Mesenchymal stem cell (in vitro differentiated cells and primary cell): ENCODE data around the gene SPATA9.
"Not testable (repeated sequence)": the region's sequence is repeated elsewhere in the genome, so short reads cannot be mapped to it uniquely, and the experiment has no call there.

Source experiments
- DNase-seq: peaks from one replicate; pipeline ENCODE4 v3.0.0-alpha.2; 2013
- H2AFZ ChIP-seq: one replicate; pipeline ENCODE4 v1.6.1; 2013; ENCODE audit warnings: low read depth, mild to moderate bottlenecking, control low read depth, inconsistent platforms, low read length, moderate library complexity
- H2AK5ac ChIP-seq: 2 replicates; pipeline ENCODE4 v1.6.1; 2013; ENCODE audit warnings: low read length, moderate library complexity, mild to moderate bottlenecking, inconsistent platforms; ENCODE audit not compliant: severe bottlenecking
- H2BK120ac ChIP-seq: one replicate; pipeline ENCODE4 v1.6.1; 2013; ENCODE audit warnings: low read depth, mild to moderate bottlenecking, inconsistent platforms, low read length, moderate library complexity
- H2BK12ac ChIP-seq, 2 experiments: one replicate each; pipeline ENCODE4 v1.6.1; 2013; ENCODE audit warnings: inconsistent platforms in 2 of 2, low read length in 2 of 2, mild to moderate bottlenecking in 2 of 2, moderate library complexity in 2 of 2, control low read depth in 1 of 2
- H2BK15ac ChIP-seq: one replicate; pipeline ENCODE4 v1.6.1; 2013; ENCODE audit warnings: mild to moderate bottlenecking, low read depth, inconsistent platforms; ENCODE audit not compliant: poor library complexity, severe bottlenecking
- H2BK5ac ChIP-seq: 2 replicates; pipeline ENCODE4 v1.6.1; 2013; ENCODE audit warnings: low read depth, mild to moderate bottlenecking, low read length, control low read depth, inconsistent platforms; ENCODE audit not compliant: poor library complexity, severe bottlenecking
- H3K14ac ChIP-seq, 2 experiments: one replicate each; pipeline ENCODE4 v1.6.1; 2013; ENCODE audit warnings: inconsistent platforms in 2 of 2, low read length in 2 of 2, control low read depth in 1 of 2, mild to moderate bottlenecking in 1 of 2, moderate library complexity in 1 of 2
- H3K18ac ChIP-seq, 2 experiments: one replicate each; pipeline ENCODE4 v1.6.1; 2013; ENCODE audit warnings: inconsistent platforms in 2 of 2, low read length in 2 of 2, control low read depth in 1 of 2, low read depth in 1 of 2, mild to moderate bottlenecking in 1 of 2
- H3K23ac ChIP-seq, 2 experiments: one replicate each; pipeline ENCODE4 v1.6.1; 2013; ENCODE audit warnings: inconsistent platforms in 2 of 2, low read length in 2 of 2, mild to moderate bottlenecking in 2 of 2, moderate library complexity in 2 of 2, control low read depth in 1 of 2
- H3K27ac ChIP-seq: 2 replicates; pipeline ENCODE4 v1.5.1; 2013; ENCODE audit warnings: mild to moderate bottlenecking, moderate library complexity, low read length, control low read depth, inconsistent platforms; ENCODE audit not compliant: poor library complexity, severe bottlenecking
- H3K27me3 ChIP-seq, 2 experiments: 2 replicates each; pipeline versions ENCODE4 v1.6.1 to v1.7.0; 2013; ENCODE audit warnings: low read length in 2 of 2, mild to moderate bottlenecking in 2 of 2, moderate library complexity in 2 of 2, control low read depth in 1 of 2, inconsistent platforms in 1 of 2; ENCODE audit not compliant: control insufficient read depth in 1 of 2, insufficient read depth in 1 of 2
- H3K36me3 ChIP-seq, 2 experiments: 2 replicates each; pipeline versions ENCODE4 v1.6.1 to v1.7.0; 2013; ENCODE audit warnings: low read length in 2 of 2, control low read depth in 1 of 2, inconsistent platforms in 1 of 2, low read depth in 1 of 2, mild to moderate bottlenecking in 1 of 2; ENCODE audit not compliant: insufficient read depth in 2 of 2, control insufficient read depth in 1 of 2
- H3K4ac ChIP-seq, 2 experiments: one replicate each; pipeline ENCODE4 v1.6.1; 2013; ENCODE audit warnings: inconsistent platforms in 2 of 2, low read length in 2 of 2, mild to moderate bottlenecking in 2 of 2, moderate library complexity in 2 of 2, control low read depth in 1 of 2, low read depth in 1 of 2
- H3K4me1 ChIP-seq: 2 replicates; pipeline ENCODE4 v1.6.1; 2013; ENCODE audit warnings: low read depth, low read length, control low read depth; ENCODE audit not compliant: control insufficient read depth, insufficient read depth
- H3K4me2 ChIP-seq: 2 replicates; pipeline ENCODE4 v1.6.1; 2013; ENCODE audit warnings: low read length, mild to moderate bottlenecking, inconsistent platforms; ENCODE audit not compliant: poor library complexity, severe bottlenecking
- H3K4me3 ChIP-seq, 2 experiments: 2 replicates each; pipeline versions ENCODE4 v1.5.1 to v1.7.0; 2013; ENCODE audit warnings: low read length in 2 of 2, mild to moderate bottlenecking in 2 of 2, control low read depth in 1 of 2, low read depth in 1 of 2; ENCODE audit not compliant: insufficient read depth in 1 of 2
- H3K79me1 ChIP-seq: replicated peaks from 2 replicates; pipeline ENCODE4 v1.6.1; 2013; ENCODE audit warnings: mild to moderate bottlenecking, control low read depth, low read length, inconsistent platforms; ENCODE audit not compliant: poor library complexity, severe bottlenecking
- H3K9ac ChIP-seq: 2 replicates; pipeline ENCODE4 v1.7.0; 2013; ENCODE audit warnings: mild to moderate bottlenecking, low read length, moderate library complexity
- H3K9me3 ChIP-seq: 2 replicates; pipeline ENCODE4 v1.7.0; 2013; ENCODE audit warnings: mild to moderate bottlenecking, low read length; ENCODE audit not compliant: control insufficient read depth
- H4K8ac ChIP-seq: one replicate; pipeline ENCODE4 v1.6.1; 2013; ENCODE audit warnings: inconsistent platforms, mild to moderate bottlenecking, low read length, moderate library complexity
- H4K91ac ChIP-seq: one replicate; pipeline ENCODE4 v1.6.1; 2013; ENCODE audit warnings: mild to moderate bottlenecking, low read length, inconsistent platforms
- WGBS: methylation state at CpG from one replicate; pipeline ENCODE4 v1.1.7; 2013; ENCODE audit warnings: mixed read lengths; 5-methylcytosine and 5-hydroxymethylcytosine counted together

Gene SPATA9

GRCh38 chr5:95710651-95711500, 28.1 kb upstream of the SPATA9 start:
- peak overlapping the region; percentile 60 for H3K9ac ChIP-seq
- peak; percentile 62 for DNase-seq
- not testable (repeated sequence) for H3K27me3 ChIP-seq, H2AK5ac ChIP-seq, H3K27ac ChIP-seq, H3K36me3 ChIP-seq, H2AFZ ChIP-seq, H2BK5ac ChIP-seq, H3K14ac ChIP-seq, H3K79me1 ChIP-seq, H3K4me1 ChIP-seq, H3K9me3 ChIP-seq, H3K23ac ChIP-seq, H2BK15ac ChIP-seq
- H3K4me3 ChIP-seq: peak overlapping the region in 1 of 2 experiments; percentile 47
- H3K4ac ChIP-seq: peak overlapping the region in 1 of 2 experiments; percentile 13
- H3K18ac ChIP-seq: peak overlapping the region; percentile 58 to 96
- peak overlapping the region; percentile 54 to 95 for H2BK12ac ChIP-seq
- peak overlapping the region; percentile 73 for H2BK120ac ChIP-seq
- H3K4me2 ChIP-seq: peak overlapping the region; percentile 63
- H4K91ac ChIP-seq: peak overlapping the region; percentile 89
- 12% methylated on average over 23 of the region's 23 CpGs for WGBS
- peak overlapping the region; percentile 91 for H4K8ac ChIP-seq

- Histone ChIP-seq H3K36me3 (no peaks in the 10 kb centered on the region), H3K9me3 (no peaks in the 10 kb centered on the region), H2AFZ (no peak overlapping the region), H3K4ac (no peak overlapping the region), H3K4me2 (no peak overlapping the region), H3K9ac (no peak overlapping the region), H3K27ac (no peak overlapping the region), H3K79me1 (no peaks in the 10 kb centered on the region), H4K8ac (peak overlapping the region; percentile 16), H3K27me3 (no peaks in the 10 kb centered on the region), H2AK5ac (no peak overlapping the region), H2BK12ac (peak overlapping the region; percentile 29 to 70), H3K14ac (no peak overlapping the region), H4K91ac (no peak overlapping the region), H3K4me1 (peaks cover 7% of the 10 kb centered on the region), H3K18ac (no peak overlapping the region), H2BK5ac (no peak overlapping the region), H2BK15ac (peak overlapping the region; percentile 83), H3K23ac (no peak overlapping the region), H3K4me3 (no peak overlapping the region), H2BK120ac (peak overlapping the region; percentile 27)
- peak; percentile 60 for DNase-seq
- WGBS: 41% methylated on average over 15 of the region's 15 CpGs
Measured at GRCh38 chr5:95709967-95710650, 27.3 kb upstream of the SPATA9 start.

GRCh38 chr5:95708876-95709275, 26.1 kb upstream of the SPATA9 start:
- Histone ChIP-seq H3K27ac (no peak overlapping the region), H4K8ac (no peak overlapping the region)
- WGBS: 78% methylated on average over 7 of the region's 7 CpGs

GRCh38 chr5:95707534-95708188, 24.9 kb upstream of the SPATA9 start:
- H3K9ac ChIP-seq, H3K14ac ChIP-seq, DNase-seq, H3K23ac ChIP-seq, H3K18ac ChIP-seq, H2BK120ac ChIP-seq, H3K79me1 ChIP-seq, H2BK15ac ChIP-seq, H4K91ac ChIP-seq, H4K8ac ChIP-seq, H2BK5ac ChIP-seq, H2BK12ac ChIP-seq, H3K4ac ChIP-seq, H3K36me3 ChIP-seq, H3K27me3 ChIP-seq, H3K4me1 ChIP-seq, H3K4me2 ChIP-seq, H3K27ac ChIP-seq, H3K9me3 ChIP-seq, H2AK5ac ChIP-seq, H2AFZ ChIP-seq, H3K4me3 ChIP-seq: not testable (repeated sequence)
- WGBS: 57% methylated on average over 7 of the region's 8 CpGs

More at GRCh38 chr5:95708876-95709275, 26.1 kb upstream of the SPATA9 start:
- Histone ChIP-seq H3K14ac (no peak overlapping the region), H2BK15ac (no peak overlapping the region), H2BK5ac (no peak overlapping the region), H3K36me3 (no peaks in the 10 kb centered on the region), H2BK12ac (no peak overlapping the region), H2BK120ac (no peak overlapping the region), H3K79me1 (no peaks in the 10 kb centered on the region), H2AK5ac (no peak overlapping the region), H4K91ac (no peak overlapping the region), H3K23ac (no peak overlapping the region), H3K9ac (no peak overlapping the region), H3K4me2 (no peak overlapping the region), H3K9me3 (no peaks in the 10 kb centered on the region), H3K4me1 (peaks cover 7% of the 10 kb centered on the region), H3K27me3 (no peaks in the 10 kb centered on the region), H3K4ac (no peak overlapping the region), H2AFZ (no peak overlapping the region), H3K4me3 (no peak overlapping the region), H3K18ac (no peak overlapping the region)
- DNase-seq: no peak
